ENCODE measurements around the gene TNFRSF13B. TPM values are rescaled to one million over a fixed set of nuclear protein-coding genes. Genes with fewer than 3 reads are reported as not detected.
"Not testable (repeated sequence)": the region's sequence is repeated elsewhere in the genome, so short reads cannot be mapped to it uniquely, and the experiment has no call there.

TNFRSF13B gene
- total RNA-seq, 1 donor from 2014 or later, result not detected

GRCh38 chr17:17004997-17005614, 33.2 kb upstream of the TNFRSF13B start:
- intact Hi-C loops (cut with micrococcal nuclease), result loop anchor here (5.0 kb wide), 1 partner anchor 122 kb away; no protein-coding TSS in a partner anchor

GRCh38 chr17:17004251-17004996, 32.5 kb upstream of the TNFRSF13B start:
- intact Hi-C loops (cut with micrococcal nuclease), result loop anchor here (5.0 kb wide), 1 partner anchor 123 kb away; no protein-coding TSS in a partner anchor

GRCh38 chr17:17002731-17003715, 31.1 kb upstream of the TNFRSF13B start:
- intact Hi-C loops (cut with micrococcal nuclease), result loop anchor here (1.0 to 5.0 kb wide), 2 partner anchors 124 to 143 kb away; no protein-coding TSS in a partner anchor

- intact Hi-C loops (cut with micrococcal nuclease), result loop anchor here (1.0 to 5.0 kb wide), 2 partner anchors 125 to 144 kb away; no protein-coding TSS in a partner anchor
Observed at GRCh38 chr17:17001874-17002520, 30.1 kb upstream of the TNFRSF13B start.

- intact Hi-C loops (cut with micrococcal nuclease), result loop anchor here (5.0 kb wide), 1 partner anchor 126 kb away; no protein-coding TSS in a partner anchor
Observed at GRCh38 chr17:17001076-17001777, 29.3 kb upstream of the TNFRSF13B start.

GRCh38 chr17:16999931-17000625, 28.2 kb upstream of the TNFRSF13B start:
- intact Hi-C loops (cut with micrococcal nuclease), result loop anchor here (2.0 to 5.0 kb wide), 2 partner anchors 127 to 313 kb away; no protein-coding TSS in a partner anchor

DNA sequence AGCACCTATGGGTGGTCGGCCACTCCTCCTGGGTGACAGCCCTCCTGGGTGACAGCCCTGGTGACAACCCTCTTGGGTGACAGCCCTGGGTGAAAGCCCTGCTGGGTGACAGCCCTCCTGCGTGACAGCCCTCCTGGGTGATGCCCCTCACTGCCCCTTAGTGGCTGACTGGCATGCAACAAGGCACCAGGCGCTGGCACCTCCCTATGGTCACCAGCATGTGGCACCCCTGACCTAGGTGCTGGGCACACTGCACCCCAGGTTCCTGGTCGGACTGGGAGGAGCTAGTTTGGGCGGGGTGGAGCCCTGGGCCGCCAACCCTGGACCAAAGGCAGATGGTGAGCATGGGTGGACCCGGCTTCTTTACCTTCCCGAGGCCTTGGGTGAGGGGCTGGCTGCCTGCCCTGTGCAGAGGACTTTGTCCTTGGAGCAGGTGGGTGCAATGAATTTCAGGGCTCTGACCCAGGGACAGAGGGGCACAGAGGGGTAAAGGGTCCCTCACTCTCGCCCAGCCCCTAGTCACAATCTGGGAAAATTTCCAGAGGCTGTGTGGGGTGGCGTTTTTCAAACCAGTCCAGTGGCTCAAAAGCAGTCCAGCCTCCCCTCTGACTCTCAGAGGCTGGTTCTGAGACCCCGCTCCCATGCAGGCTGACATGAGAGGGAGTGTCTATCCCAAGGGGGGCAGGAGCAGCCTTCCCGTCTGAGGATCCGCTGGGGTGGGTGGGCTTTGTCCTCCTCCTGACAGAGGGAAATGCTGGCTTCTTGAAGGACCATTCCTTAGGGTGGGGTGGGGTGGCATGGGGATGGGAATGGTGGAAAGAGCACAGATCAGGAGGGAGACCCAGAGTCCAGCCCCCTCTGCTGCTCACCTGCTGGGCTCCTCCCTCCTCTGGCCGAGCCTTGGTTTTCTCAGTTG, 25.9 kb upstream of the TNFRSF13B start:
- intact Hi-C loops (cut with micrococcal nuclease), result loop anchor here (2.0 kb wide), 1 partner anchor 315 kb away; no protein-coding TSS in a partner anchor

DNA sequence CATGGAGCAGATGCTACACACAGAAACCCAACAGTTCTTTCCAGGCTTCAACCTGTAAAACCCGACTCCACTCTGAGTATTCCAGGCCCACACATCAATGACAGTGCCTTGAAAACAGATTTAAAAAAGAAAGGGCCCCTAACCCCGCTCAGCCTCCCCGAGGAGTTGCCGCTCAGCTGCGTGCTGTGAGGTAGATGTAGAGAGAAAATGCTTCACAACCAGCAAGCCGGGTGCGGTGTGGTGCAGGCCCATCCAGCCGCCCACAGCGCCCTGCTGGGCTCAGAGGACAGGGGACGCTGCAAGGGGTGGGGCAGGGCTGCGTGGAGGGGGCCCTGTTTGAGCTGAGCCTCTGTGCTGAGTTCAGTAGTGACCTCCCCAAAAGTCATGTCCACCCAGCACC, 24.8 kb upstream of the TNFRSF13B start:
- intact Hi-C loops (cut with micrococcal nuclease), result not testable (repeated sequence)

DNA sequence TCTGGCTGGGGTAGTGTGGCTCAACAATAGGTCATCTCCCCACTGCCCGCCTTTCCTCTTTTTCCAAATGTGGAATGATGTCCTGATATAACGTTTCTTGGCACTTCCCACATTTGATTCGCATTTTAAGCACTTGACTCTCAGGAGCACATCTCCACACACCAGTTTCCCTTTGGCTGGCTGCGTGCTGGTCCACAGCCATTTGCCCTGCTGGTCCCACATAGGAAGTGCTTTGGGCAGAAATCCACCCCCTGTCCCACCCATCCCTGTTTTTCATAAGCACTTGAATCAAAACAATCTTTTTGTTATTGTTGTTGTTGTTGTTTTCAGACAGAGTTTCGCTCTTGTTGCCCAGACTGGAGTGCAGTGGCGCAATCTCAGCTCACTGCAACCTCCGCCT, 24.0 kb upstream of the TNFRSF13B start:
- intact Hi-C loops (cut with micrococcal nuclease), result no loop called here

- intact Hi-C loops (cut with micrococcal nuclease), result no loop called here
Observed at GRCh38 chr17:16994631-16995030, 22.7 kb upstream of the TNFRSF13B start.

DNA sequence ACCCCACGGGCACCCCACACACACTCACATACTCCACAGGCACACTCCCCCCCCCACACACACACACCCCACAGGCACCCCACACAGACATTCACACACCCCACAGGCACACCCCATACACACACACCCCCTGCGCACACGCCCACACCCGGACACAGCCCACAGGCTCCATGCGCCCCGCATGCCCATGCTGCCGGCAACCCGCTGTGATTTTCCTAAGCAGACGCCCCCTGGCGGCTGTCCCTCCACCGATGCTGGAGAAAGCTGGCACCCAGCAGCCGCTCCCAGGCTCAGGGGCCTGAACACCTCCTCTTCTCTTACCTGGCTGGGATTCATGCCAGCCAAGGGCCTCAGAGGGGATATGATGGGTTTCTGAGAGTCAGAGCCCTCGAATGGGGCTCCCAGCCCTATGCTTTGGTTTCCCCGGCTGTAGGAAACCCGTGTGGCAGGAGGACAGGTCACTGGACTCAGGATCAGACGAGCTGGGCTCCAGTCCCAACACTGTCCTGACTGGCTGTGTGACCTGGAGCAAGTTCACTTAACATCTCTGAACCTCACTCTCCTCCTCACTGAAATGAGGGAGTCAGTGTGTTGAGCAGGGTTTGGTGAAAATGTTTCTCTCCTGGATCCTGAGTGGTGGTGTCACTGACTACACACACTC, 19.6 kb upstream of the TNFRSF13B start:
- intact Hi-C loops (cut with micrococcal nuclease), result loop anchor here (2.0 kb wide), 1 partner anchor 69 kb away; no protein-coding TSS in a partner anchor

GRCh38 chr17:16989953-16990860, 18.3 kb upstream of the TNFRSF13B start:
- intact Hi-C loops (cut with micrococcal nuclease), result loop anchor here (2.0 to 5.0 kb wide), 3 partner anchors 67 to 312 kb away; partner anchors contain the start of genes COPS3 and NT5M

- intact Hi-C loops (cut with micrococcal nuclease), result loop anchor here (2.0 to 5.0 kb wide), 2 partner anchors 291 to 313 kb away; partner anchors contain the start of genes COPS3 and NT5M
Observed at GRCh38 chr17:16989230-16989952, 17.5 kb upstream of the TNFRSF13B start.

DNA sequence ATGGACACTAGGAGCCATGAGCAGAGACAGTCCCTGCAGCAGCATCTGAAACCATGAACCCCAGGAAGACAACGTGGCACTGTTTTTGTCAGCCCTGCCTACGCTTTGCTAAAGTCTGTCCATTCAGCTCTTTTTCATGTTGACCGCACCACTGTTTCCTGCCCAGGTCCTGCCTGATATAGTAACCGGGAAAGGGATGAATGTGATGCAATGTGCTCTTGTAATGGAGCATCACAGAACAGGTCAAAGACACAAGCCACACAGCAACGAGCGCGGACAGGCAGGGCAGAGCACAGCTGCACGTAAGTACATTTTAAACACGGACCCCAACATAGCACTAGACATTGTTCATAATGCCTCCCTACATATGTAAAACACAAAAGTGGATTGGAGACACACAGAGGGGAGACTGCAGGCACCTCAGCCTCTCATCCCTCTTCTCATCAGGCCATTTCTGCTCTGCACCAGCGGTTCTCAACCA, 16.9 kb upstream of the TNFRSF13B start:
- intact Hi-C loops (cut with micrococcal nuclease), result loop anchor here (2.0 to 5.0 kb wide), 2 partner anchors 292 to 314 kb away; partner anchors contain the start of genes COPS3 and NT5M
